Uterus (tissue), 4 donors: ENCODE data around the gene C20orf173. TPM values are rescaled to one million over a fixed set of nuclear protein-coding genes. Genes with fewer than 3 reads are reported as not detected.

Experiments used
- DNase-seq, 2 donors: peaks; one replicate each; pipeline ENCODE4 v3.0.0-alpha.2; 2019 to 2020
- H3K27ac ChIP-seq, 2 donors: fragments of 200-600 bp; sonication (generic); 1 replicate in 1 of 2; 2 replicates in 1 of 2; pipeline ENCODE4 v1.5.1; 2016 to 2018
- H3K27me3 ChIP-seq, 2 donors: fragments of 200-600 bp; sonication (generic); one replicate each; pipeline ENCODE4 v1.5.1; 2018 to 2019; ENCODE audit warnings: control low read depth in 1 of 2
- H3K36me3 ChIP-seq, 2 donors: fragments of 200-600 bp; sonication (generic); one replicate each; pipeline ENCODE4 v1.5.1; 2019; ENCODE audit warnings: control low read depth in 1 of 2
- H3K4me1 ChIP-seq, 2 donors: fragments of 200-600 bp; sonication (generic); one replicate each; pipeline ENCODE4 v1.5.1; 2018 to 2019; ENCODE audit warnings: control low read depth in 1 of 2
- H3K4me3 ChIP-seq, 2 donors: fragments of 200-600 bp; sonication (generic); 1 replicate in 1 of 2; 2 replicates in 1 of 2; pipeline ENCODE4 v1.5.1; 2018 to 2019; ENCODE audit warnings: mild to moderate bottlenecking in 1 of 2
- H3K9me3 ChIP-seq, 2 donors: fragments of 200-600 bp; sonication (generic); one replicate each; pipeline ENCODE4 v1.5.1; 2019; ENCODE audit warnings: control low read depth in 1 of 2
- CTCF ChIP-seq, 4 experiments: fragments of 200-600 bp in 2 of 4; fragments of 450-650 bp in 2 of 4; sonication (generic) in 2 of 4; IDR thresholded peaks; one replicate each; pipeline ENCODE4 v1.5.1; 2016 to 2019; ENCODE audit warnings: antibody characterized with exemption in 4 of 4, mild to moderate bottlenecking in 2 of 4, moderate library complexity in 1 of 4
- POLR2A ChIP-seq, 2 donors: fragments of 450-650 bp; IDR thresholded peaks; one replicate each; pipeline ENCODE4 v1.6.1; 2016; ENCODE audit warnings: antibody characterized with exemption in 2 of 2, mild to moderate bottlenecking in 1 of 2, moderate library complexity in 1 of 2
- intact Hi-C: fragments of 100-400 bp; cut with DNase I; formaldehyde crosslinking; loops from one replicate; pipeline ENCODE4 v1.15.1; 2023; ENCODE audit warnings: low total_unique reads
- total RNA-seq, 4 donors: library from RNA; depleted of rRNA in 3 of 4; stranded (reverse); fragments of >200 nt in 3 of 4; gene quantifications; one replicate each; pipeline versions ENCODE4 v1.1.0 to v1.2.4, GENCODE V29; 2014 to 2023
- donor health status: DM: yes; HTN: yes; CAD: no.

Gene C20orf173
- total RNA-seq, 4 donors from 2014 or later = not detected

GRCh38 chr20:35510951-35511735, 18.3 kb downstream of the C20orf173 start:
- Histone ChIP-seq H3K27ac (no peak overlapping the region), H3K27me3 (no peaks in the 10 kb centered on the region), H3K36me3 (no peaks in the 10 kb centered on the region), H3K4me3 (no peak overlapping the region), H3K9me3 (no peaks in the 10 kb centered on the region), H3K4me1 (no peaks in the 10 kb centered on the region)
- intact Hi-C loops = no loop called here
- TF ChIP-seq CTCF (IDR thresholded peaks at IDR 0.05) (no peak), POLR2A (IDR thresholded peaks at IDR 0.05) (no peak)
- DNase-seq = no peak

- no peak for DNase-seq
- no peak overlapping the region for H3K27ac ChIP-seq
- no peaks in the 10 kb centered on the region for H3K9me3 ChIP-seq
- H3K27me3 ChIP-seq = no peaks in the 10 kb centered on the region
- no peak for TF ChIP-seq POLR2A (IDR thresholded peaks at IDR 0.05)
- TF ChIP-seq CTCF (IDR thresholded peaks at IDR 0.05) = no peak
- H3K36me3 ChIP-seq = no peaks in the 10 kb centered on the region
- H3K4me1 ChIP-seq = no peaks in the 10 kb centered on the region
- no peak overlapping the region for H3K4me3 ChIP-seq
- intact Hi-C loops = no loop called here
Observed at GRCh38 chr20:35508493-35509218, 20.8 kb downstream of the C20orf173 start.

DNA sequence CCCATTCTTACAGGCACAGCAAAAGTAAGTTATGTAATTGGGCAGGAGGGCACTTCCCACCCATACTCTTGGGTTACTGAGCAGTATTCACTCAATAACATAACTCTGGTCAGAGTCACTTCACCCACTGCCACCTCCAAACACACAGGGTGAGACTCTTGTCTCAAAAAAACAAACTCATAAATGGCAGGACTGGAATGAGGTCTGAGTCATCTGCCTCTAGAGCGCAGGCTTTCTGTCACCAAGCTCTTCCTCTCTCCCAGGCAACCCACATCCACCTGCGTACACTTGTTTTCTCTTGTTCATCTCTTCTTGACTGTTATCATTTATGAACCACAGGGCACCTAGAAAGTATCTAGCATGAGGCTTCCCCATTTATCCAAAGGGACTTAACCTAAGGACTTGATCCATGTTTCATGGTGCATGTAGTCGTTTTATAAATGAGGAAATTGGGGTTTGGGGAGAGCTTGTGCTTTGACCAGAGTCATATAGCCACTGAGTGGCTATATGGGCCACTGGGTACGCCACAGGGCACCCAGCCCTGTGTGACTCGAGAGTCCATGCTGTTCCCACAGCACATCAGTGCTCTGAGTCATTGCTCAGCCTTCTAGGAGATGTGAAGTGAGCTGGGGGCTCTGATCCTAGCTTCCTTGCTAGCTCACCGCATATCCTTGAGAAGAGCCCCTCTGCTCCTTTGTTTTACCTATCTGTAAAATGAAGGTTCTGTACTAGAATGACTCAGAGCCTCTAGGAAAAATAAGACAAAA, 22.4 kb downstream of the C20orf173 start:
- H3K27ac ChIP-seq = no peak overlapping the region
- intact Hi-C loops = no loop called here
- no peak overlapping the region for H3K4me3 ChIP-seq
- no peaks in the 10 kb centered on the region for H3K4me1 ChIP-seq
- TF ChIP-seq POLR2A (IDR thresholded peaks at IDR 0.05) = no peak
- no peak for TF ChIP-seq CTCF (IDR thresholded peaks at IDR 0.05)
- no peaks in the 10 kb centered on the region for H3K9me3 ChIP-seq
- H3K27me3 ChIP-seq = no peaks in the 10 kb centered on the region
- no peaks in the 10 kb centered on the region for H3K36me3 ChIP-seq
- no peak for DNase-seq

GRCh38 chr20:35506179-35506578, 23.3 kb downstream of the C20orf173 start:
- no peaks in the 10 kb centered on the region for H3K27me3 ChIP-seq
- DNase-seq = no peak
- intact Hi-C loops = no loop called here
- H3K27ac ChIP-seq = no peak overlapping the region
- TF ChIP-seq CTCF (IDR thresholded peaks at IDR 0.05) (no peak), POLR2A (IDR thresholded peaks at IDR 0.05) (no peak)
- H3K36me3 ChIP-seq = no peaks in the 10 kb centered on the region
- H3K9me3 ChIP-seq = no peaks in the 10 kb centered on the region
- H3K4me3 ChIP-seq = no peak overlapping the region
- H3K4me1 ChIP-seq = no peaks in the 10 kb centered on the region
